ENCODE results near the gene PCSK4. TPM values are rescaled to one million over a fixed set of nuclear protein-coding genes. Genes with fewer than 3 reads are reported as not detected.

PCSK4 gene
- total and polyA plus RNA-seq, 2 of the 13 experiments (the other 11 are each of a cell fraction or from before 2014, with no cell fraction given), result 2.0 to 2.7 TPM

- 0 out of 2 replicates have a peak, but pooled peaks have one; percentile 5 for TF ChIP-seq PATZ1 (CRISPR knock-in tag; IDR thresholded peaks at IDR 0.05)
- no peak for TF ChIP-seq KIAA2018 (CRISPR knock-in tag; IDR thresholded peaks at IDR 0.05; ENCODE audit: borderline replicate concordance)
- no peak for TF ChIP-seq CENPX (CRISPR knock-in tag; IDR thresholded peaks at IDR 0.05)
- TF ChIP-seq, protein P1, sequence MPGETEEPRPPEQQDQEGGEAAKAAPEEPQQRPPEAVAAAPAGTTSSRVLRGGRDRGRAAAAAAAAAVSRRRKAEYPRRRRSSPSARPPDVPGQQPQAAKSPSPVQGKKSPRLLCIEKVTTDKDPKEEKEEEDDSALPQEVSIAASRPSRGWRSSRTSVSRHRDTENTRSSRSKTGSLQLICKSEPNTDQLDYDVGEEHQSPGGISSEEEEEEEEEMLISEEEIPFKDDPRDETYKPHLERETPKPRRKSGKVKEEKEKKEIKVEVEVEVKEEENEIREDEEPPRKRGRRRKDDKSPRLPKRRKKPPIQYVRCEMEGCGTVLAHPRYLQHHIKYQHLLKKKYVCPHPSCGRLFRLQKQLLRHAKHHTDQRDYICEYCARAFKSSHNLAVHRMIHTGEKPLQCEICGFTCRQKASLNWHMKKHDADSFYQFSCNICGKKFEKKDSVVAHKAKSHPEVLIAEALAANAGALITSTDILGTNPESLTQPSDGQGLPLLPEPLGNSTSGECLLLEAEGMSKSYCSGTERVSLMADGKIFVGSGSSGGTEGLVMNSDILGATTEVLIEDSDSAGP (CRISPR knock-in tag; IDR thresholded peaks at IDR 0.05; ENCODE audit: borderline replicate concordance), result peak; percentile 16; the same call in 1 of the 2 replicates
- TF ChIP-seq SPEN (CRISPR knock-in tag; IDR thresholded peaks at IDR 0.05; ENCODE audit: low read depth), result no peak
- 0 out of 4 replicates have a peak, but pooled peaks of 1 of the 2 experiments have one; percentile 29 for TF ChIP-seq KLF16 (CRISPR knock-in tag; IDR thresholded peaks at IDR 0.05)
- TF ChIP-seq SNRNP70 (IDR thresholded peaks at IDR 0.05; ENCODE audit: low read depth, low read length), result no peak
- no peak for TF ChIP-seq JARID2 (CRISPR knock-in tag; IDR thresholded peaks at IDR 0.05; ENCODE audit: insufficient replicate concordance)
- TF ChIP-seq ZNF598 (CRISPR knock-in tag; IDR thresholded peaks at IDR 0.05; ENCODE audit: borderline replicate concordance), result 0 out of 2 replicates have a peak, but pooled peaks have one; percentile 16
- no peak for TF ChIP-seq CHCHD3 (CRISPR knock-in tag; IDR thresholded peaks at IDR 0.05)
- no peak for TF ChIP-seq ZFP90 (CRISPR knock-in tag; IDR thresholded peaks at IDR 0.05; ENCODE audit: borderline replicate concordance)
- no peak for TF ChIP-seq NPAS2 (CRISPR knock-in tag; IDR thresholded peaks at IDR 0.05; ENCODE audit: borderline replicate concordance)
Measured at GRCh38 chr19:1452802-1453524, 37.2 kb downstream of the PCSK4 start (continued).

All from HepG2 (cell line).